ENCODE measurements around the gene DIP2B. TPM values are rescaled to one million over a fixed set of nuclear protein-coding genes. Genes with fewer than 3 reads are reported as not detected.

Gene DIP2B
- polyA plus RNA-seq, 1 of the 3 experiments (the other 2 are of a cell fraction), result 6.6 TPM

DNA sequence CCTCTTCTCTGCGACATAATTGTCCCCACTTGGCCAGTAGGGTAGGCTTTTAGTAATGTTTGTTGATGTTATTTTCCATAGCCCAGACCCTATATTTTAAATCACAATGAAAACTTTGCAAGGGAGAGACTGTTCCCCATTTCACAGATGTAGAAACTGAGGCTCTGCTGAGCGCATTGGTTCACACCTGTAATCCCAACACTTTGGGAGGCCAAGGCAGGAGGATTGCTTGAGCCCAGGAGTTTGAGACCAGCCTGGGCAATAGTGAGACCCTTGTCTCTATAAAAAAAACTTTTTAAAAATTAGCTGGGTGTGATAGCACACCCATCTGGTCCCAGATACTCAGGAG lies 114.8 kb downstream of the DIP2B start:
- no peak for DNase-seq
- no peaks in the 10 kb centered on the region for H3K27me3 ChIP-seq (ENCODE audit: insufficient read depth)
- H3K4me1 ChIP-seq (ENCODE audit: control insufficient read depth in 1 of 2, insufficient read depth in 2 of 2, low read depth in 1 of 2, low read length in 1 of 2), result peaks cover 17 to 42% of the 10 kb centered on the region in 2 experiments
- H3K4me3 ChIP-seq (ENCODE audit: low read depth in 2 of 2, low read length in 1 of 2), result no peak overlapping the region
- peaks cover 36% of the 10 kb centered on the region; the same call in 1 of the 2 replicates for H3K79me2 ChIP-seq (ENCODE audit: insufficient read depth)
- no peak overlapping the region for H2AFZ ChIP-seq (ENCODE audit: low read depth)
- peak overlapping the region; percentile 50; the same call in 1 of the 2 replicates for H3K4me2 ChIP-seq
- H3K9ac ChIP-seq, result no peak overlapping the region
- TF ChIP-seq TAF1 (IDR thresholded peaks at IDR 0.05; ENCODE audit: borderline replicate concordance, low read depth, low read length) (no peak), MXI1 (IDR thresholded peaks at IDR 0.05; ENCODE audit: low read depth, low read length) (no peak), SIN3A (IDR thresholded peaks at IDR 0.05; ENCODE audit: borderline replicate concordance, low read depth, low read length) (no peak), POLR2AphosphoS5 (IDR thresholded peaks at IDR 0.05; ENCODE audit: low read depth, low read length) (no peak), REST (IDR thresholded peaks at IDR 0.05; ENCODE audit: low read depth, low read length) (no peak), MEF2A (IDR thresholded peaks at IDR 0.05; ENCODE audit: borderline replicate concordance, low read depth) (no peak), FOXJ3 (CRISPR knock-in tag; IDR thresholded peaks at IDR 0.05) (no peak), TEAD4 (IDR thresholded peaks at IDR 0.05; ENCODE audit: borderline replicate concordance, insufficient read depth) (no peak), GABPA (IDR thresholded peaks at IDR 0.05; ENCODE audit: low read depth) (no peak), SMC3 (IDR thresholded peaks at IDR 0.05; ENCODE audit: low read depth, low read length) (no peak), NRF1 (IDR thresholded peaks at IDR 0.05; ENCODE audit: low read depth, low read length) (no peak)
- no peaks in the 10 kb centered on the region for H3K9me3 ChIP-seq
- H3F3A ChIP-seq (replicated peaks; ENCODE audit: insufficient read depth), result peaks cover 28% of the 10 kb centered on the region
- H3K9me2 ChIP-seq, result no peaks in the 10 kb centered on the region
- H3K36me3 ChIP-seq (replicated peaks in 1 of 2; ENCODE audit: control insufficient read depth in 1 of 2, insufficient read depth in 2 of 2, low read length in 1 of 2), result no peaks in the 10 kb centered on the region
- ChIA-PET POLR2A (no interaction called here), CTCF (interaction anchor here (2.7 kb wide), 1 partner anchor 115 kb away, joined by 9 read pairs; the partner anchor contains the start of gene DIP2B)
- 88% methylated on average over 2 of the region's 2 CpGs for WGBS (ENCODE audit: low lambda C conversion rate)
- peak overlapping the region in 1 of 2 experiments; percentile 72; a peak in 2 of 4 replicates for H3K27ac ChIP-seq (ENCODE audit: low read depth in 2 of 2, low read length in 1 of 2)
- H4K20me1 ChIP-seq (ENCODE audit: insufficient read depth), result no peaks in the 10 kb centered on the region; the same call in 1 of the 2 replicates

- Histone ChIP-seq H3K27ac (ENCODE audit: low read depth in 2 of 2, low read length in 1 of 2) (peak overlapping the region; percentile 51 to 72; a peak in 3 of 4 replicates), H3K9ac (peak overlapping the region; percentile 4; the same call in 1 of the 2 replicates)
- TF ChIP-seq, protein P1, sequence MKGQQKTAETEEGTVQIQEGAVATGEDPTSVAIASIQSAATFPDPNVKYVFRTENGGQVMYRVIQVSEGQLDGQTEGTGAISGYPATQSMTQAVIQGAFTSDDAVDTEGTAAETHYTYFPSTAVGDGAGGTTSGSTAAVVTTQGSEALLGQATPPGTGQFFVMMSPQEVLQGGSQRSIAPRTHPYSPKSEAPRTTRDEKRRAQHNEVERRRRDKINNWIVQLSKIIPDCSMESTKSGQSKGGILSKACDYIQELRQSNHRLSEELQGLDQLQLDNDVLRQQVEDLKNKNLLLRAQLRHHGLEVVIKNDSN (IDR thresholded peaks at IDR 0.05; ENCODE audit: borderline replicate concordance, low read depth), result no peak
- 0 out of 2 replicates have a peak, but pooled peaks have one; percentile 16 for TF ChIP-seq TEAD4 (IDR thresholded peaks at IDR 0.05; ENCODE audit: borderline replicate concordance, insufficient read depth)
- TF ChIP-seq, protein P2, sequence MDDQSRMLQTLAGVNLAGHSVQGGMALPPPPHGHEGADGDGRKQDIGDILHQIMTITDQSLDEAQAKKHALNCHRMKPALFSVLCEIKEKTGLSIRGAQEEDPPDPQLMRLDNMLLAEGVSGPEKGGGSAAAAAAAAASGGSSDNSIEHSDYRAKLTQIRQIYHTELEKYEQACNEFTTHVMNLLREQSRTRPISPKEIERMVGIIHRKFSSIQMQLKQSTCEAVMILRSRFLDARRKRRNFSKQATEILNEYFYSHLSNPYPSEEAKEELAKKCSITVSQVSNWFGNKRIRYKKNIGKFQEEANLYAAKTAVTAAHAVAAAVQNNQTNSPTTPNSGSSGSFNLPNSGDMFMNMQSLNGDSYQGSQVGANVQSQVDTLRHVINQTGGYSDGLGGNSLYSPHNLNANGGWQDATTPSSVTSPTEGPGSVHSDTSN (IDR thresholded peaks at IDR 0.05), result peak; percentile 66
- no peak for TF ChIP-seq MEF2A (IDR thresholded peaks at IDR 0.05; ENCODE audit: borderline replicate concordance, low read depth)
- no peak for TF ChIP-seq EZH2phosphoT487 (IDR thresholded peaks at IDR 0.05; ENCODE audit: borderline replicate concordance, low read depth)
- no peak for TF ChIP-seq NRF1 (IDR thresholded peaks at IDR 0.05; ENCODE audit: low read depth, low read length)
- no peak for TF ChIP-seq NFIC (IDR thresholded peaks at IDR 0.05; ENCODE audit: borderline replicate concordance)
- no peak for TF ChIP-seq TAF1 (IDR thresholded peaks at IDR 0.05; ENCODE audit: borderline replicate concordance, low read depth, low read length)
- TF ChIP-seq YY1 (IDR thresholded peaks at IDR 0.05; ENCODE audit: low read depth), result no peak
- no peak for TF ChIP-seq GATA2 (CRISPR knock-in tag; IDR thresholded peaks at IDR 0.05)
Observed at GRCh38 chr12:50620109-50620977, 115.6 kb downstream of the DIP2B start.

More at GRCh38 chr12:50620109-50620977, 115.6 kb downstream of the DIP2B start:
- ChIA-PET CTCF (interaction anchor here (2.7 kb wide), 1 partner anchor 115 kb away, joined by 9 read pairs; the partner anchor contains the start of gene DIP2B), POLR2A (no interaction called here)
- 39% methylated on average over 9 of the region's 9 CpGs for WGBS (ENCODE audit: low lambda C conversion rate)
- H3K4me2 ChIP-seq, result peak overlapping the region; percentile 50
- H3K79me2 ChIP-seq (ENCODE audit: insufficient read depth), result peaks cover 43% of the 10 kb centered on the region; the same call in 1 of the 2 replicates
- no peak for DNase-seq
- peaks cover 32% of the 10 kb centered on the region for H3F3A ChIP-seq (replicated peaks; ENCODE audit: insufficient read depth)
- no peaks in the 10 kb centered on the region for H3K9me2 ChIP-seq
- no peaks in the 10 kb centered on the region for H3K9me3 ChIP-seq
- H3K4me1 ChIP-seq (ENCODE audit: control insufficient read depth in 1 of 2, insufficient read depth in 2 of 2, low read depth in 1 of 2, low read length in 1 of 2), result peaks cover 17 to 49% of the 10 kb centered on the region in 2 experiments
- no peaks in the 10 kb centered on the region for H3K27me3 ChIP-seq (ENCODE audit: insufficient read depth)
- H3K4me3 ChIP-seq (ENCODE audit: low read depth in 2 of 2, low read length in 1 of 2), result no peak overlapping the region
- no peaks in the 10 kb centered on the region for H3K36me3 ChIP-seq (replicated peaks in 1 of 2; ENCODE audit: control insufficient read depth in 1 of 2, insufficient read depth in 2 of 2, low read length in 1 of 2)
- no peaks in the 10 kb centered on the region; the same call in 1 of the 2 replicates for H4K20me1 ChIP-seq (ENCODE audit: insufficient read depth)
- no peak overlapping the region for H2AFZ ChIP-seq (ENCODE audit: low read depth)
